CD14-positive monocyte (primary cell): Measurements from ENCODE around the gene PSTPIP1. TPM values are rescaled to one million over a fixed set of nuclear protein-coding genes. Genes with fewer than 3 reads are reported as not detected.

Experiments
- DNase-seq, 3 donors: peaks; one replicate each; pipeline ENCODE4 v3.0.0-alpha.2; 2011 to 2022
- H2AFZ ChIP-seq: 2 replicates; pipeline ENCODE4 v1.6.0; 2012; ENCODE audit warnings: mild to moderate bottlenecking, low read depth, low read length, inconsistent platforms; ENCODE audit not compliant: insufficient read depth, poor library complexity, severe bottlenecking
- H3K27ac ChIP-seq, 2 donors: 1 replicate in 1 of 2; 2 replicates in 1 of 2; pipeline ENCODE4 v1.5.1; 2012 to 2013; ENCODE audit warnings: low read length in 2 of 2, control low read depth in 1 of 2, inconsistent platforms in 1 of 2, low read depth in 1 of 2, mild to moderate bottlenecking in 1 of 2
- H3K27me3 ChIP-seq, 2 donors: one replicate each; pipeline versions ENCODE4 v1.6.0 to v1.6.1; 2011 to 2013; ENCODE audit warnings: low read length in 2 of 2; ENCODE audit not compliant: control insufficient read depth in 2 of 2, insufficient read depth in 2 of 2
- H3K36me3 ChIP-seq, 2 donors: replicated peaks in 1 of 2; 1 replicate in 1 of 2; 2 replicates in 1 of 2; pipeline versions ENCODE4 v1.5.1 to v1.6.1; 2012 to 2013; ENCODE audit warnings: low read length in 2 of 2, control low read depth in 1 of 2, inconsistent platforms in 1 of 2, mild to moderate bottlenecking in 1 of 2; ENCODE audit not compliant: insufficient read depth in 2 of 2, control insufficient read depth in 1 of 2
- H3K4me1 ChIP-seq, 2 donors: 1 replicate in 1 of 2; 2 replicates in 1 of 2; pipeline versions ENCODE4 v1.5.1 to v1.6.1; 2012 to 2013; ENCODE audit warnings: low read length in 2 of 2, control low read depth in 1 of 2, inconsistent platforms in 1 of 2, mild to moderate bottlenecking in 1 of 2, moderate library complexity in 1 of 2; ENCODE audit not compliant: insufficient read depth in 2 of 2, control insufficient read depth in 1 of 2
- H3K4me2 ChIP-seq: replicated peaks from 2 replicates; pipeline ENCODE3; 2012; ENCODE audit warnings: low read length, moderate library complexity, mild to moderate bottlenecking; ENCODE audit not compliant: poor library complexity, severe bottlenecking; ENCODE audit errors: extremely low read depth
- H3K4me3 ChIP-seq, 3 experiments: fragments of 200-600 bp in 1 of 3; sonication (generic) in 1 of 3; replicated peaks in 1 of 3; 1 replicate in 2 of 3; 2 replicates in 1 of 3; pipeline ENCODE4 v1.5.1; 2011 to 2013; ENCODE audit warnings: low read length in 3 of 3, mild to moderate bottlenecking in 3 of 3, control low read depth in 2 of 3, low read depth in 2 of 3, inconsistent platforms in 1 of 3, moderate library complexity in 1 of 3
- H3K79me2 ChIP-seq: 2 replicates; pipeline ENCODE4 v1.6.0; 2012; ENCODE audit warnings: mild to moderate bottlenecking, control low read depth, inconsistent platforms, low read length, moderate library complexity; ENCODE audit not compliant: insufficient read depth
- H3K9ac ChIP-seq: 2 replicates; pipeline ENCODE4 v1.6.0; 2017; ENCODE audit warnings: low read length, mild to moderate bottlenecking; ENCODE audit not compliant: insufficient read depth, poor library complexity, severe bottlenecking
- H3K9me3 ChIP-seq, 2 donors: replicated peaks in 1 of 2; 1 replicate in 1 of 2; 2 replicates in 1 of 2; pipeline versions ENCODE4 v1.5.1 to v1.6.1; 2012 to 2013; ENCODE audit warnings: low read length in 2 of 2, control low read depth in 1 of 2; ENCODE audit not compliant: control insufficient read depth in 1 of 2, insufficient read depth in 1 of 2
- H4K20me1 ChIP-seq: 2 replicates; pipeline ENCODE4 v1.6.0; 2012; ENCODE audit warnings: mild to moderate bottlenecking, low read length, control low read depth, moderate library complexity; ENCODE audit not compliant: insufficient read depth
- H3K27ac Mint-ChIP-seq, 7 donors: one replicate each; pipeline ENCODE4 v1.8.0; 2020; ENCODE audit warnings: mild to moderate bottlenecking in 7 of 7, mixed read lengths in 7 of 7, moderate library complexity in 6 of 7, inconsistent platforms in 2 of 7
- H3K27me3 Mint-ChIP-seq, 3 donors: one replicate each; pipeline ENCODE4 v1.8.0; 2021 to 2022; ENCODE audit warnings: low read depth in 3 of 3, mild to moderate bottlenecking in 3 of 3, mixed read lengths in 3 of 3, moderate library complexity in 3 of 3, inconsistent platforms in 1 of 3
- H3K36me3 Mint-ChIP-seq, 2 donors: one replicate each; pipeline ENCODE4 v1.8.0; 2020; ENCODE audit warnings: mixed read lengths in 2 of 2, inconsistent platforms in 1 of 2, mild to moderate bottlenecking in 1 of 2
- H3K4me1 Mint-ChIP-seq: one replicate; pipeline ENCODE4 v1.8.0; 2020; ENCODE audit warnings: mild to moderate bottlenecking, mixed read lengths
- H3K4me3 Mint-ChIP-seq, 2 donors: one replicate each; pipeline ENCODE4 v1.8.0; 2020; ENCODE audit warnings: mild to moderate bottlenecking in 2 of 2, mixed read lengths in 2 of 2, moderate library complexity in 1 of 2
- H3K9me3 Mint-ChIP-seq, 7 donors: one replicate each; pipeline ENCODE4 v1.8.0; 2020 to 2022; ENCODE audit warnings: mixed read lengths in 7 of 7, mild to moderate bottlenecking in 6 of 7, moderate library complexity in 6 of 7, inconsistent platforms in 2 of 7
- WGBS: methylation state at CpG from one replicate; pipeline ENCODE4 v1.1.5; 2013; ENCODE audit warnings: missing lambda C conversion rate; ENCODE audit not compliant: insufficient coverage; 5-methylcytosine and 5-hydroxymethylcytosine counted together
- intact Hi-C, 2 donors: fragments of 100-400 bp; cut with micrococcal nuclease; formaldehyde crosslinking; loops; one replicate each; pipeline versions ENCODE4 v1.15.0 to v1.15.1; 2023
- polyA plus RNA-seq, 3 donors: library from polyadenylated mRNA; depleted of rRNA in 1 of 3; unstranded in 2 of 3; stranded (reverse) in 1 of 3; fragments of 300-500 nt in 2 of 3; fragments of >200 nt in 1 of 3; fragmentation: Illumina TruSeq in 2 of 3; gene quantifications; 1 replicate in 2 of 3; 2 replicates in 1 of 3; pipeline ENCODE4 v1.2.3, GENCODE V29; 2012 to 2021
- TF ChIP-seq, protein P1 (sequence below): fragments of 200-600 bp; IDR thresholded peaks from one replicate; pipeline ENCODE4 v1.8.0; 2022; ENCODE audit warnings: antibody characterized with exemption, mild to moderate bottlenecking

The PSTPIP1 gene
- polyA plus RNA-seq, 3 donors, result 85.9 to 183 (median 86.8) TPM

GRCh38 chr15:77004189-77004588 lies 9.3 kb downstream of the PSTPIP1 start:
- intact Hi-C loops, result no loop called here
- peaks cover 0 to 3% (median 0%) of the 10 kb centered on the region in 3 donors for H3K27me3 Mint-ChIP-seq
- H3K9me3 ChIP-seq, result no peaks in the 10 kb centered on the region
- H3K9me3 Mint-ChIP-seq, result no peaks in the 10 kb centered on the region
- TF ChIP-seq, protein P1, sequence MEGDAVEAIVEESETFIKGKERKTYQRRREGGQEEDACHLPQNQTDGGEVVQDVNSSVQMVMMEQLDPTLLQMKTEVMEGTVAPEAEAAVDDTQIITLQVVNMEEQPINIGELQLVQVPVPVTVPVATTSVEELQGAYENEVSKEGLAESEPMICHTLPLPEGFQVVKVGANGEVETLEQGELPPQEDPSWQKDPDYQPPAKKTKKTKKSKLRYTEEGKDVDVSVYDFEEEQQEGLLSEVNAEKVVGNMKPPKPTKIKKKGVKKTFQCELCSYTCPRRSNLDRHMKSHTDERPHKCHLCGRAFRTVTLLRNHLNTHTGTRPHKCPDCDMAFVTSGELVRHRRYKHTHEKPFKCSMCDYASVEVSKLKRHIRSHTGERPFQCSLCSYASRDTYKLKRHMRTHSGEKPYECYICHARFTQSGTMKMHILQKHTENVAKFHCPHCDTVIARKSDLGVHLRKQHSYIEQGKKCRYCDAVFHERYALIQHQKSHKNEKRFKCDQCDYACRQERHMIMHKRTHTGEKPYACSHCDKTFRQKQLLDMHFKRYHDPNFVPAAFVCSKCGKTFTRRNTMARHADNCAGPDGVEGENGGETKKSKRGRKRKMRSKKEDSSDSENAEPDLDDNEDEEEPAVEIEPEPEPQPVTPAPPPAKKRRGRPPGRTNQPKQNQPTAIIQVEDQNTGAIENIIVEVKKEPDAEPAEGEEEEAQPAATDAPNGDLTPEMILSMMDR, result no peak
- H3K27ac Mint-ChIP-seq, result peak overlapping the region; percentile 88 to 99 (median 96)
- DNase-seq, result peak; percentile 87 to 95 (median 92)
- H3K27ac ChIP-seq, result peak overlapping the region; percentile 87 to 91
- H3K36me3 Mint-ChIP-seq, result peaks cover 29 to 59% of the 10 kb centered on the region in 2 donors
- peak overlapping the region in 1 of 3 experiments; percentile 48 for H3K4me3 ChIP-seq
- peaks cover 100% of the 10 kb centered on the region for H3K79me2 ChIP-seq
- H3K4me1 Mint-ChIP-seq, result peaks cover 88% of the 10 kb centered on the region
- WGBS, result 0% methylated on average over 3 of the region's 4 CpGs
- peaks cover 75 to 89% of the 10 kb centered on the region in 2 donors for H3K4me1 ChIP-seq
- H3K27me3 ChIP-seq, result no peaks in the 10 kb centered on the region
- H3K4me3 Mint-ChIP-seq, result peak overlapping the region; percentile 56 to 75
- peaks cover 100% of the 10 kb centered on the region for H4K20me1 ChIP-seq
- H2AFZ ChIP-seq, result no peak overlapping the region
- peak overlapping the region; percentile 78 for H3K4me2 ChIP-seq
- H3K36me3 ChIP-seq, result peaks cover 38 to 44% of the 10 kb centered on the region in 2 donors
- no peak overlapping the region for H3K9ac ChIP-seq

GRCh38 chr15:77009176-77009575 lies 14.2 kb downstream of the PSTPIP1 start:
- no peak overlapping the region for H2AFZ ChIP-seq
- TF ChIP-seq, protein P1, result no peak
- H3K27ac Mint-ChIP-seq, result peak overlapping the region in 5 of 7 donors; percentile 59 to 90 (median 80)
- H3K9me3 ChIP-seq, result no peaks in the 10 kb centered on the region
- no peak overlapping the region for H3K4me3 Mint-ChIP-seq
- H3K79me2 ChIP-seq, result peaks cover 100% of the 10 kb centered on the region
- no peak for DNase-seq
- H3K4me2 ChIP-seq, result no peak overlapping the region
- WGBS, result 94% methylated on average over 4 of the region's 6 CpGs
- H3K27ac ChIP-seq, result peak overlapping the region; percentile 38 to 66
- peaks cover 0 to 2% (median 0%) of the 10 kb centered on the region in 3 donors for H3K27me3 Mint-ChIP-seq
- peaks cover 32 to 71% of the 10 kb centered on the region in 2 donors for H3K36me3 Mint-ChIP-seq
- no peak overlapping the region for H3K4me3 ChIP-seq
- intact Hi-C loops, result no loop called here
- no peak overlapping the region for H3K9ac ChIP-seq
- H3K36me3 ChIP-seq, result peaks cover 34 to 51% of the 10 kb centered on the region in 2 donors
- no peaks in the 10 kb centered on the region for H3K9me3 Mint-ChIP-seq
- peaks cover 64 to 87% of the 10 kb centered on the region in 2 donors for H3K4me1 ChIP-seq
- peaks cover 84% of the 10 kb centered on the region for H3K4me1 Mint-ChIP-seq
- H4K20me1 ChIP-seq, result peaks cover 100% of the 10 kb centered on the region
- no peaks in the 10 kb centered on the region for H3K27me3 ChIP-seq
